Neural progenitor cell (in vitro differentiated cells): ENCODE results near the gene HLA-DOB.

ENCODE experiments used
- CTCF ChIP-seq: fragments of 200-600 bp; sonication (generic); IDR thresholded peaks from 2 replicates; pipeline ENCODE4 v1.5.1; 2017; ENCODE audit warnings: antibody characterized with exemption, mild to moderate bottlenecking
- EZH2 ChIP-seq: fragments of 200-600 bp; sonication (generic); IDR thresholded peaks from 2 replicates; pipeline ENCODE4 v1.6.1; 2017; ENCODE audit warnings: antibody characterized with exemption, mild to moderate bottlenecking, moderate library complexity
- EZH2phosphoT487 ChIP-seq: fragments of 200-600 bp; sonication (generic); IDR thresholded peaks from 2 replicates; pipeline ENCODE4 v1.6.1; 2017; ENCODE audit warnings: antibody characterized with exemption

- TF ChIP-seq CTCF: no peak
- TF ChIP-seq EZH2: no peak
- TF ChIP-seq EZH2phosphoT487: no peak
Observed at GRCh38 chr6:32832535-32832934, 15.7 kb upstream of the HLA-DOB start.
